NT2/D1 (cell line): ENCODE results near the gene LY86.

Source experiments
- DNase-seq: peaks from one replicate; pipeline ENCODE4 v3.0.0-alpha.2; 2011; ENCODE audit warnings: low read depth, low spot score
- H3K27me3 ChIP-seq: 2 replicates; pipeline ENCODE4 v1.6.0; 2011; ENCODE audit warnings: mild to moderate bottlenecking; ENCODE audit not compliant: insufficient read length, insufficient read depth
- H3K36me3 ChIP-seq: 2 replicates; pipeline ENCODE4 v1.6.1; 2011; ENCODE audit warnings: mild to moderate bottlenecking, low read length, mixed read lengths; ENCODE audit not compliant: insufficient read depth, insufficient read length
- H3K4me1 ChIP-seq: 2 replicates; pipeline ENCODE4 v1.5.1; 2011; ENCODE audit not compliant: insufficient read depth, insufficient read length
- H3K4me3 ChIP-seq: 2 replicates; pipeline ENCODE4 v1.5.1; 2011; ENCODE audit warnings: low read depth; ENCODE audit not compliant: insufficient read length
- H3K9ac ChIP-seq: 2 replicates; pipeline ENCODE4 v1.6.0; 2011; ENCODE audit warnings: low read depth; ENCODE audit not compliant: insufficient read length
- H3K9me3 ChIP-seq: 2 replicates; pipeline ENCODE4 v1.5.1; 2011; ENCODE audit warnings: mild to moderate bottlenecking, low read length; ENCODE audit not compliant: insufficient read depth
- SUZ12 ChIP-seq: IDR thresholded peaks from 2 replicates; pipeline ENCODE4 v1.6.1; 2011; ENCODE audit not compliant: insufficient read length, insufficient read depth; ENCODE audit errors: extremely low read depth
- YY1 ChIP-seq: IDR thresholded peaks from 2 replicates; pipeline ENCODE4 v1.6.1; 2011; ENCODE audit not compliant: insufficient read length, insufficient read depth
- ZNF274 ChIP-seq: IDR thresholded peaks from 2 replicates; pipeline ENCODE4 v1.6.1; 2011; ENCODE audit warnings: mild to moderate bottlenecking, low read depth, low read length

LY86 gene

DNA sequence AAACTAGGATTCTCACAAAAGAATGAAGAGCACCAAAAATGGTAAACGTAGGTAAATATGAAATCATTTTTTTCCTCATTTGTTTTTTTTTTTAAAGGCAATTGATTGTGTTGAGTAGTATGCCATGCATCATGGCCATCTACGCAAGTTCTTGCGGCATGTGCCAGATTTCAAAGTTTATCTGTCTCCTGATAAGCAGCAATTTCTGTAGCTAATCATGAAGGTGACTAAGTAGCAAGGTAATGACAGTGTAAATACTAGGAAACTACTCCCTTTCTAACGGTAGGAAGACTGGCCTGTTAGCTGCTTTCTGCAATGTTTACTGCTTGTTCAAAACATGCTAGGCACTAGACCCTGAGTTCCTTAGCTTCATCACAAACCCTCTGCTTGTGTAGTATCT is 13.4 kb upstream of the LY86 start:
- Histone ChIP-seq H3K9me3 (0 out of 2 replicates have a peak, but pooled peaks cover 11% of the 10 kb centered on the region), H3K36me3 (no peaks in the 10 kb centered on the region), H3K9ac (no peak overlapping the region), H3K4me3 (no peak overlapping the region), H3K4me1 (no peaks in the 10 kb centered on the region), H3K27me3 (no peaks in the 10 kb centered on the region)
- TF ChIP-seq YY1 (no peak), ZNF274 (no peak), SUZ12 (no peak)
- no peak for DNase-seq

DNA sequence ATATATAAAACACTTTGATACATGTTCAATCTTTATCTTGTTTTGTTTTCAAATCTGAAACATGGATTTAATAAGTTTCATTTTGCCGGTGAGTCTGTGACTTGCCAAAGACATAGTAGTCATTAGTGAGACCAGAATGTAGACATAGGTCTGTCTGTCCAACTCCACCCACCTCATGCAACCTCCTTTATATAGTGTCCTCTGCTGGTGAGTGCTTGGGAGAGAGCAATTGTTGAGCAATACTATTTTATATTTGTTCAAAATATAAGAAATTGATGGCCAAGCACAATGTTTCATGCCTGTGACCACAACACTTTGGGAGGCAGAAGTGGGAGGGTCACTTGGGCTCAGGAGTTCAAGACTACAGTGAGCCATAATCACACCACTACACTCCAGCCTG is 10.8 kb upstream of the LY86 start:
- no peak for DNase-seq
- 0 out of 2 replicates have a peak, but pooled peaks cover 11% of the 10 kb centered on the region for H3K9me3 ChIP-seq
- no peaks in the 10 kb centered on the region for H3K36me3 ChIP-seq

DNA sequence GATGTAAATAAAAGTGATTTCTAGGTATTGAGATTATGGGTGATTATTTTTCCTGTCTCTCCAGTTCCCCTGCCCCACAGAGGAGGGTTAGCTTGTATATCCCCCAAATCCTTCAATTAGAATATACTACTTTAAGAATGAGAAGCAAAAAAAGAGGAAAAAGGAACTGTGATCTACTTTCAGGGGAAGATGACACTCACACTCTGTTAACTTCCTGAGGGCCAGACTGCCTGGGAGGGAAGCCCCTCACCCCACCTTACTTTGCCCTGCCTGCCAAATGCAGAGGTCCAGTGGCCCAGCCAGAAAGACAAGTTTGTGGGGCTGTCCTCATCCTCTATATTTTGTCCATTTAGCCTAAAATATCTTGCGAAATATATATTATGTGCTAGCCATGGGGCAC is 9.2 kb upstream of the LY86 start:
- H3K9me3 ChIP-seq, result 0 out of 2 replicates have a peak, but pooled peaks cover 5% of the 10 kb centered on the region

More for the DNA sequence above, 10.8 kb upstream of the LY86 start:
- Histone ChIP-seq H3K9ac (no peak overlapping the region), H3K27me3 (no peaks in the 10 kb centered on the region), H3K4me3 (no peak overlapping the region), H3K4me1 (no peaks in the 10 kb centered on the region)
- TF ChIP-seq ZNF274 (no peak), YY1 (no peak), SUZ12 (no peak)

DNA sequence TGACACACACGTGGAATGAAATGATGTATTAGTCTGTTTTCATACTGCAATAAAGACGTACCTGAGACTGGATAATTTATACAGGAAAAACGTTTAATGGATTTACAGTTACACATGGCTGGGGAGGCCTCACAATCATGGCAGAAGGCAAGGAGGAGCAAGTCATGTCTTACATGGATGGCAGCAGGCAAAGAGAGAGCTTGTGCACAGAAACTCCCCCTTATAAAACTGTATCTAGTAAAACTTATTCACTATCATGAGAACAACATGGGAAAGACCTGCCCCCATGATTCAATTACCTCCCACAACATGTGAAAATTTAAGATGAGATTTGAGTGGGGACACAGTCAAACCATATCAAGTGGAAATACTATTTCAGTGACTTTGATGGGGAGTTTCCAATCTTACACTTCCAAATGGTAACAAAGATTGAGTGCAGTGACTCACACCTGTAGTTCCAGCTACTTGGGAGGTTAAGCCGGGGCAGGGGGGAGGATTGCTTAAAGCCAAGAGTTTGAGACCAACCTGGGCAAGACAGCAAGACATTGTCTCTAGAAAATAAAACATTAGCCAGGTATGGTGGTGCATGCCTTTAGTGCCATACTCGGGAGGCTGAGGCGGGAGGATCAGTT is 8.2 kb upstream of the LY86 start:
- H3K36me3 ChIP-seq, result no peaks in the 10 kb centered on the region
- no peak overlapping the region for H3K9ac ChIP-seq
- H3K4me3 ChIP-seq, result no peak overlapping the region
- H3K9me3 ChIP-seq, result 0 out of 2 replicates have a peak, but pooled peaks cover 5% of the 10 kb centered on the region
- no peak for DNase-seq
- no peaks in the 10 kb centered on the region for H3K4me1 ChIP-seq
- TF ChIP-seq YY1 (no peak), SUZ12 (no peak), ZNF274 (no peak)
- H3K27me3 ChIP-seq, result no peaks in the 10 kb centered on the region

More for the DNA sequence above, 9.2 kb upstream of the LY86 start:
- Histone ChIP-seq H3K4me1 (no peaks in the 10 kb centered on the region), H3K4me3 (no peak overlapping the region), H3K36me3 (no peaks in the 10 kb centered on the region), H3K27me3 (no peaks in the 10 kb centered on the region), H3K9ac (no peak overlapping the region)
- no peak for DNase-seq
- TF ChIP-seq ZNF274, result no peak
- TF ChIP-seq YY1, result no peak
- no peak for TF ChIP-seq SUZ12

DNA sequence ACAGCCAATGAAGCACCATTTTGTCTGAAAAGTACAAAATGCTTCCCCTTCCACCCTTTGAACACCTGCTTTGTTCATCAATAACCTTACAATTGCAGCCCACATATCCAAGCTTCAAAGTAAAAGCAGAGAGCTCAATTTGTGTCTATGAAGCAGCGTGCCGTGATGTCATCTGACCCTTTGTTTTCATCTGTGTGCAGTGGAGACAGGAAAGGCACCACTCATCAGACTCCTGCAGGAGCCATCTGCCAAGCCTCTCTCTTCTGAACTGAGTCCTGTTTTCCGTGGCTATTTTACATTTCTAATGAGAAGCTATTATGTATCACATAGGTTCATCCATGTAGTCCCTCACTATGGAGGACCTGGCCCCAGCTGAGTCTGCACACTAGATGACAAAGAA is 7.5 kb upstream of the LY86 start:
- no peaks in the 10 kb centered on the region for H3K36me3 ChIP-seq
- H3K9ac ChIP-seq, result no peak overlapping the region
- H3K4me3 ChIP-seq, result no peak overlapping the region
- TF ChIP-seq SUZ12 (no peak), YY1 (no peak), ZNF274 (no peak)
- no peaks in the 10 kb centered on the region for H3K4me1 ChIP-seq
- no peak for DNase-seq
- 0 out of 2 replicates have a peak, but pooled peaks cover 4% of the 10 kb centered on the region for H3K9me3 ChIP-seq
- no peaks in the 10 kb centered on the region for H3K27me3 ChIP-seq

DNA sequence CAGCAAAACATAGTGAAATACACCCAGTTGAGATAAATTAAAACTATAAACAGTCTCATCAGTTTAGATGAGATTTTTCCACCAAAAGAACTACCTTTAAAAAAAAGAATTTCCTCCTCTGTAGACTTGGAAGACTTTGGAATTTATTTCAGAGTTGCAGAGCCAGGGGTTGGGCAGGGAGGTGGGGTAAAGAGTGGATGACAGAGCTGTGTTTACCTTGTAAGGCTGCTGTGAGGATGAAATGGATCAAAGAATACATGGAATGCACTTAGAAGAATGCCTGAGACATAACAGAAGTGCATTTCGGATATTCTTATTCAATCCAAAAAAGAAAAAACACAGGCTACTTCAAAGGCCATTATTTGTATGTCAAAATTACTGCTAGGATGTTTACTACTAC is 6.4 kb upstream of the LY86 start:
- Histone ChIP-seq H3K4me3 (no peak overlapping the region), H3K27me3 (no peaks in the 10 kb centered on the region), H3K4me1 (no peaks in the 10 kb centered on the region), H3K9ac (no peak overlapping the region), H3K36me3 (no peaks in the 10 kb centered on the region), H3K9me3 (no peaks in the 10 kb centered on the region)
- TF ChIP-seq SUZ12 (no peak), ZNF274 (no peak), YY1 (no peak)
- no peak for DNase-seq

DNA sequence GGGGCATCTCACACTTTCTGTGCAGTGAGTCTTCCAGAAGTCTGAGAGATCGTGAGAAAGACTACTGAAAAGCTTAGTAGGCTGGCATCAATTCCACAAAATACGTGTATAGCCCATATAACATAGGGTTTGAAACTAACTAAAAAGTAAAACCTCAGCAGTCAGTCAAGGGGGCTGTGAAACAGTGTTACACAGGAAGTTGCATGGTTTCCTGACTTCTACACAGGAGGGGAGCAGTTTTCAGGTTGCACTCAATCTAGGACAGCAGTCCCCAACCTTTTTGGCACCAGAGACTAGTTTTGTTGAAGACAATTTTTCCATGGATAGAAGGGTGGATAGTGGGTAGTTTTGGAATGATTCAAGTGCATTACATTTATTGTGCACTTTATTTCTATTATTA is 4.7 kb upstream of the LY86 start:
- Histone ChIP-seq H3K36me3 (no peaks in the 10 kb centered on the region), H3K4me3 (no peak overlapping the region), H3K9ac (no peak overlapping the region), H3K27me3 (no peaks in the 10 kb centered on the region), H3K9me3 (no peaks in the 10 kb centered on the region), H3K4me1 (no peaks in the 10 kb centered on the region)
- TF ChIP-seq ZNF274 (no peak), YY1 (no peak), SUZ12 (no peak)
- DNase-seq, result no peak
